Stomach (tissue), 4 donors: Measurements from ENCODE around the gene AUTS2.

ENCODE experiments used
- EP300 ChIP-seq: sonication (generic); formaldehyde crosslinking; IDR thresholded peaks from one replicate; pipeline ENCODE4 v1.6.1; 2017; ENCODE audit warnings: antibody characterized with exemption
- POLR2A ChIP-seq, 4 donors: fragments of 450-650 bp; IDR thresholded peaks; one replicate each; pipeline ENCODE4 v1.6.1; 2016; ENCODE audit warnings: antibody characterized with exemption in 4 of 4, control low read depth in 2 of 4, mild to moderate bottlenecking in 1 of 4, moderate library complexity in 1 of 4
- POLR2AphosphoS5 ChIP-seq, 3 donors: sonication (generic); formaldehyde crosslinking; IDR thresholded peaks; one replicate each; pipeline ENCODE4 v1.6.1; 2016; ENCODE audit warnings: antibody characterized with exemption in 3 of 3
- TF ChIP-seq, protein P1 (sequence below), 7 experiments: fragments of 450-650 bp in 4 of 7; fragments of 200-600 bp in 3 of 7; sonication (generic) in 3 of 7; IDR thresholded peaks; one replicate each; pipeline ENCODE4 v1.5.1; 2016 to 2019; ENCODE audit warnings: antibody characterized with exemption in 7 of 7, control low read depth in 2 of 7, mild to moderate bottlenecking in 1 of 7

GRCh38 chr7:69645683-69646082, 47.4 kb downstream of the AUTS2 start:
- TF ChIP-seq, protein P1, sequence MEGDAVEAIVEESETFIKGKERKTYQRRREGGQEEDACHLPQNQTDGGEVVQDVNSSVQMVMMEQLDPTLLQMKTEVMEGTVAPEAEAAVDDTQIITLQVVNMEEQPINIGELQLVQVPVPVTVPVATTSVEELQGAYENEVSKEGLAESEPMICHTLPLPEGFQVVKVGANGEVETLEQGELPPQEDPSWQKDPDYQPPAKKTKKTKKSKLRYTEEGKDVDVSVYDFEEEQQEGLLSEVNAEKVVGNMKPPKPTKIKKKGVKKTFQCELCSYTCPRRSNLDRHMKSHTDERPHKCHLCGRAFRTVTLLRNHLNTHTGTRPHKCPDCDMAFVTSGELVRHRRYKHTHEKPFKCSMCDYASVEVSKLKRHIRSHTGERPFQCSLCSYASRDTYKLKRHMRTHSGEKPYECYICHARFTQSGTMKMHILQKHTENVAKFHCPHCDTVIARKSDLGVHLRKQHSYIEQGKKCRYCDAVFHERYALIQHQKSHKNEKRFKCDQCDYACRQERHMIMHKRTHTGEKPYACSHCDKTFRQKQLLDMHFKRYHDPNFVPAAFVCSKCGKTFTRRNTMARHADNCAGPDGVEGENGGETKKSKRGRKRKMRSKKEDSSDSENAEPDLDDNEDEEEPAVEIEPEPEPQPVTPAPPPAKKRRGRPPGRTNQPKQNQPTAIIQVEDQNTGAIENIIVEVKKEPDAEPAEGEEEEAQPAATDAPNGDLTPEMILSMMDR (IDR thresholded peaks at IDR 0.05) = no peak
- TF ChIP-seq POLR2A (IDR thresholded peaks at IDR 0.05) = no peak
- no peak for TF ChIP-seq EP300
- no peak for TF ChIP-seq POLR2AphosphoS5 (IDR thresholded peaks at IDR 0.05)
